RPMI7951 (cell line): ENCODE results near the gene OSBPL10. TPM values are rescaled to one million over a fixed set of nuclear protein-coding genes. Genes with fewer than 3 reads are reported as not detected.
A peak's percentile ranks its signal among the peaks of the same experiment; 100 is the strongest.

Experiments
- DNase-seq: peaks from one replicate; pipeline ENCODE4 v3.0.0-alpha.2; 2012; ENCODE audit warnings: low read depth
- total RNA-seq: library from RNA; depleted of rRNA; stranded (reverse); fragments of >200 nt; shearing (Covaris generic); gene quantifications from 2 replicates; pipeline ENCODE4 v1.2.3, GENCODE V29; 2014

OSBPL10 gene
- total RNA-seq, 1 experiment from 2014 or later, result 4.7 TPM

DNA sequence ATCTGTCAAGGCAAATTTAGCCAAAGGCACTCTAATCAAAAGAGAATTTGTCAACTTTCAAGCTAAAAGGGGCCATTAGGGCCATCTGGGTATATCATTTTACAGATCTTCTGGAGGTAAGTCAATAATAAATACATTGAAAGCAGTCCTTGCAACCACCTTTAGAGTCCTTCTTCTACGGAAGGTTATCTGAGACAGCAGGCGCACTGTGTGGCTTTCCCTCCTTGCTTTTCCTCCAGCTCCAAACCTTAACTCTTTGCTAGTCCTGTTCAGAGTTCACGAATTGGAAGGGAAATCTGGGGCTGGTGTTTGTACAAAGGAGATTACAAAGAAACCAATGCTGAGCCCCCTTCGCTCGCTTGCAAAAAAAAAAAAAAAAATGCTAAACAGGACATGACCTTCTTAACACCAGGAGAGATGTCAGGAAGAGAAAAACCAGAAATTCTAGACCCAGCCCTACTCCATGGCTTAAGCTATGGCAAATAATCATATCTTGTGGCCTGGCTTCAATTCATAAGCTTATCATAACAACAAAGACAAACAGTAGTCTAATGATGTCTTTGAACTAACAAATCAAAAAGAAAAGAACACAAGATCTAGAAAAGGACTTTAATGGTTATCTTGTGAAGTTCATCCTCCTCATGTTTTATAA lies 232.7 kb downstream of the OSBPL10 start:
- DNase-seq, result no peak

- DNase-seq, result no peak
Observed at GRCh38 chr3:31747785-31748184, 233.3 kb downstream of the OSBPL10 start.

DNA sequence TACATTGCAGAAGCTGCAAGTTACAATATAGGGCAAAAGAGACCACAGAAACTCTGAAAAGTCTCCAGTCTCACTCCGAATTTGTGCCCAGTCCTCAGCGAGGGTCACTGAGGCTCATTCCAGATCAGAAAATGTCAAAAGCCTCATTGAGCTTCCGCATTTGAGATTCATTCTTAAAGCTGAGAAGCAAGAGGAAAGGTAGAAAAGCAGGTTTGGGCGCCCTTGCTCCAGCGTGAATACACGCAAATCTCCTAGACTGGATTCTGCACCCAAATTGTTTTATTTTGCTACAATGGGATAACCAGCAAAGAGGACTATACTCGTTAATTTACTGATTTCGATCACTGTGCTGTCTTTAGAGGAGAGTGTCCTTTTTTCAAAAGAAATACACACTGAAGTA lies 236.1 kb downstream of the OSBPL10 start:
- no peak for DNase-seq

DNA sequence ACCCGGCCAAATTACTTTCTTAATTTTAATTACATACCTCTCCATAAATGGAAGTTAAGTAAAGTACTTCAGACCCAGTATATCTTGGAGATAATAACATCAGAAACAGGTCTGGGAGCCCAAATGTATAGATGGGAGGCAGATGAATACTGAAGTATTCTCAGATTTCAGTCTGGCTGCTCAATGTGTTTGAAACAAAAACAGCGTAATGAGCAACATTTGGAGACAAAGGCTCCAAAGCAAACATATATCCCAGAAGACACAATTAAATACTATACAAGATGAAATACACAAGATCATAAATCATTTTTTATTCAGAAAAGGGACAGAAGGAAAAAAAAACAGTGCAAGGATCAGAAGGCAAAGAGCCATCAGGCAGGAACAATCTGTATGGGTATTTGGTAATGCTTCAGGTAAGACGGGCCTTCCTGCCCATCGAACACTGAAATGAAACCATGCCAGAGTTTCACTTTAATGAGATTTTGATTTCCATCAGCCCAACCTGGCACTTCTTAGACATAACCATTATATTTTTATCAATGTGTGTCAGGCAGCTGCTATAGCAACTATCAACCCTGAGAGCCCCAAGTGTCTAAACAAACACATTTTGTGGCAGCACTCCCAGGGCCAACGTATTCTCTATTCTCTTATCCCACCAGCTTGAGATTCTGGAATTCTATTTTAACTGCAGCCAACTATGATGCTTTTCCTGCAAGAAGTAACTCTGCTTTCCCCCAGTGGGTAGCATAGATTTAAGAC lies 237.6 kb downstream of the OSBPL10 start:
- DNase-seq, result no peak

DNA sequence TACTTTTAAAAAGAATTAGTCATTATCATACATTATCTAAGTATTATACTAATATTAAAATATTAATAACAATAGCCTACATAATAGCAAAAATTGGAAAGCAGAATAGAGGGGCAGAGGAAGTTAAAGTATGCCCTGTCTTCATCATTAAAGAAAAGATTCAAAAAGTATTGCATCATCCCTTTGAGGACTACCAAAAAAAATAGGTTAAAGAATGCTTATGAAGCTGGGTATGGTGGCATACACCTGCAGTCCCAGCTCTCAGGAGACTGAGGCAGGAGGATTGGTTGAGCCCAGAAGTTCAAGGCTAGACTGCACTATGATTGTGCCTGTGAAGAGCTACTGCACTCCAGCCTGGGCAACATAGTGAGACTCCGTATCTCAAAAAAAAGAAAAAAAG lies 240.7 kb downstream of the OSBPL10 start:
- DNase-seq, result no peak

GRCh38 chr3:31738412-31738811 lies 242.7 kb downstream of the OSBPL10 start:
- DNase-seq, result no peak

DNA sequence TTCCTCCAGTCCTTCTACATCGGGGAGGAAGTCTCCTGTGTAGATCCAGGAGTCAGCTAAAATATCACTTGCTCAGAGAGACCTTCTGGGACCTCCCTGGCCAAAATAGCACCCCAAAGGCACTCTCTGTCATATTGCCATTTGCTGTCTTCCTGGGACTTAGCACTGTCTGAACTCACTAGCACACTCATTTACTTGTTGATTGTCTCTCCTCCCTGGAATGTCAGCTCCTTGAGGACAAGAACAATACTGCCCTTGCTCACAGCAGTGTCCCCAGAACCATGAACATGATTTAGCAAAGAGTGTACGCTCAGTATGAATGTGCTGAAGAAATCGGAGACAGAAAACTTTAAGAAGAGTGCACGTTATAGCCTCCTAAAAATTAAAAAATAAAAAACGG lies 245.4 kb downstream of the OSBPL10 start:
- no peak for DNase-seq

DNA sequence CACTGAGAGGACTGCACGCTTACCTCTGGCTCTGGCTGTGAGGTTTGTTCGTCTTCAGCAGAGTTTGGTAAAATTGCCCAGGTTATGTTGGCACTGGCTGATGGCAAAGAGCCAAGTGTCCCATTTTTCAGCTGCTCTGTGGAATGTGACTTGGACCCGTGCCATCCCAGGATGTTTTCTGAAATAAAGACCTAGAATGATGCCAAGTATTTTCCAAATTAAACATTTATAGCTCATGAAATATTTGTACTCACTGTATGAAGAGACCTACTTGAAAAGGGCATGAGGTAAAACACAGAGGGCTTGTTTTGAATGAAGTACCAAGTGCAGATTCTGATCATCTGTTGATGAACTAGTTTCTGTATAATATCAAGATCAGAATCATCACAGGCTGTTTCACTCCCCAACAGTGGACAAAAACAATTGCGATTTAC lies 247.8 kb downstream of the OSBPL10 start:
- DNase-seq, result no peak

GRCh38 chr3:31732548-31732947 lies 248.5 kb downstream of the OSBPL10 start:
- no peak for DNase-seq

- DNase-seq, result no peak
Observed at GRCh38 chr3:31729573-31729972, 251.5 kb downstream of the OSBPL10 start.

DNA sequence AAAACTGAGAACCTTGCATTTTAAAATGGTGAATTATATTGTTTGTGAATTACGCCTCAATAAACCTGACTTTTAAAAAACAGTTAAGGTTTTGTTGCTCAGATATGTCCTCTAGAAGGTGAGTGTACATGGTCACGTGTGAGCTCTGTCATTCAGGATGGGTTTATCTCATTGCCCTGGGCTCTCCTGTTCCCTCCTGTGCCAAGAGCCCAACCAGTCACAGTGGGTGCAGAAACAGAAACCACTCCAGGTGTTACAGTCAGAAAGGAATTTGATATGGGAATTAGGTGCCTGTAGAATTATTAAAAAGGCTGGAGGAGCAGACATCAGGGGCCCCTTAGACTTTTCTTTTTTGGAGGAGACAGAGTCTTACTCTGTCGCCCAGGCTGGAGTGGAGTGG lies 252.0 kb downstream of the OSBPL10 start:
- DNase-seq, result no peak

GRCh38 chr3:31728403-31728802 lies 252.7 kb downstream of the OSBPL10 start:
- DNase-seq, result no peak

DNA sequence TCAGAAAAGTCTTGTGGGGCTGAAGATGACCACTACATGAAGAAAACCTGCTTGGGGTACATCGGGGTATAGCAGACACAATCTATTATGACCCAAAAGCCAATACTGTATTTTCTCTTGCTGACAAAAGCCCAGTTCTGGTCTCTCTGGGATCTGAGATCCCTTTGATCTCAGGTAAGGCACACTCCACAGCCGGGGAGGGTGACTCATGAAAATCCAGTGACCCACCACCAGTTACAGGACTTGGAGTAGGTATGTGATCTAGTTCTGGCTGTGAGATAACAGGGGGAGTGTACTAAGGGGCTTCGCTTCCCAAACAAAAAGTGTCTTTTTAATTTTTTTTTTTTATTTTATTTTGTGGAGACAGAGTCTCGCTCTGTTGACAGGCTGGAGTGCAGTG lies 255.1 kb downstream of the OSBPL10 start:
- DNase-seq, result no peak

DNA sequence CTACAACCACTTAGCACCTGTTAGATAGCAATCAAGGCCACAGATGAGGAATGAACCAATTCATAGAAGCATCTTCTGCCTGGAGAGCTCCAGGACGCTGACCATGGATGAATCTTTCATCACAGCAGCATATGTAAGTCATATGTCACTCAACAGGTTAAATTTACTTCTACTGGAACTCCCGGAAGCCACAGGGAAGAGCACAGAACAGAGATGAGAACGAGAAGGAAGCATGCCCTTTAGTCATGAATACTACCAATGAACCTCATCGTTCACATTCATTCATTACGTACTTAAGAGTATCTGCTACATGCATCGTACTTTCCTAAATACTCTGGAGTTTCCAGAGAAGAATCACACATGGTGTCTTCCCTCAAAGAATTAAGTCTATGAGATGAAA lies 255.5 kb downstream of the OSBPL10 start:
- no peak for DNase-seq

GRCh38 chr3:31724651-31725050 lies 256.4 kb downstream of the OSBPL10 start:
- DNase-seq, result peak; percentile 53

DNA sequence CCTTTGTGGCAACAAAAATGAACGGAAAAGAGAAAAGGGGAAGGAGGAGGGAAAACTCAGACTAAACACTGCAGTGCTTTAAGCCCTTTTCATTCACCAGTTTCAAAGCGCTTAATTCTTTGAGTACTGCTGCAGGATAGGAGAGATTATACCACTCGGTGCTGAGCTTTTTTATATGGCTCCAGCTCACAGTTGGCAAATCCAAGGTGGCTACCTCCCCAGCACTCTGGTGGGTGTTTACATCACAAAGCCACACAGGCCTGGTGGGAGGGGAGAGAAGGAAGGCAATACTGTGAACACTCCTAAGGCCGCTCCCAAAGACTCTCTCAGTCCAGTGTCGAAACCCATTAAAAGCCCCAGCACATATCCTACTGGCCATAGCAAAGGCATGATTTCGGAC lies 256.9 kb downstream of the OSBPL10 start:
- no peak for DNase-seq

- DNase-seq, result no peak
Observed at GRCh38 chr3:31723701-31724100, 257.4 kb downstream of the OSBPL10 start.

GRCh38 chr3:31721676-31722075 lies 259.4 kb downstream of the OSBPL10 start:
- DNase-seq, result no peak

- DNase-seq, result no peak
Observed at GRCh38 chr3:31714495-31715280, 266.4 kb downstream of the OSBPL10 start.

DNA sequence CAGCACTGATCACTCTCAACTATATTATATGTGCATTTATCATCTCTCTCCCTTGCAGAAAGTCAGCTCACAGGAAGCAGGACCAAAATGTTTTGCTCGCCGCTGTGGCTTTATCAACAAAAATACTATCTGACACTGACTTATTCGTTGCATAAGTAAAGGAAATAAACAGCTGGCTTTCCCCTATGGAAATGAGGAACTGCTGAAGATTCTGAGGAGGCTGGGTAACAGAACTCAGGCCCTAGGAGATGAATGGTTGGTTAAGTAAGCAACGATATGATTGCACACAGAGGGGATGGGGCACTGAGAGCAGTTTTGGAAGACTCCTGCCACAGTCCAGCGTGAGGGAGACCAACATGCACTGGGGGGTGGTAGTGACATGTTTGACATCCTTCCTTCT lies 267.2 kb downstream of the OSBPL10 start:
- DNase-seq, result no peak

- no peak for DNase-seq
Observed at GRCh38 chr3:31710123-31710803, 270.8 kb downstream of the OSBPL10 start.

DNA sequence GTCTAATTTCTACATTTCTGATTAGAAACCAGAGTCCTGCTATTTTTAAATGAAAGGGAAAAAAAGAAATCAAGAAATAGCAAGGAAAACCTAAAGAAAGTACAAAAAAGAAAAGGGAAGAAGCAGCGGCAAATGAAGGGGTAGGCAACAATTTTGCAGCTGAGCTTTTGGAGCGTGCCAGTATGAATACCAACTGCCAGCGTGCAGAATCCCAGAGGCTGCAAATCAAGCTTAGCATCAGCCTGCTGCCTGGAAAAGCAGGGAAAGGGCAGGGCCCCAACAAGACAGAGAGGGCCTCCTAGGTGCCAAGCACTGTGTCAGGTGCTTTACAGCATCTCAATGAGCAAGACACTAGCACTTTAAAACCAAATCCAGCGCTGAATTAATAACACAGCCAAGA lies 271.5 kb downstream of the OSBPL10 start:
- DNase-seq, result no peak
